Activated CD4-positive, alpha-beta memory T cell treated with anti-CD3 and anti-CD28 coated beads, Interleukin-2, amount 10 ng/mL, durations not matched to agents 7 days and 5 days (primary cell): ENCODE measurements around the gene PCNX3. TPM values are rescaled to one million over a fixed set of nuclear protein-coding genes. Genes with fewer than 3 reads are reported as not detected.

Experiments used
- CTCF ChIA-PET: fragments of 350-600 bp; sonication (Branson Sonifier 250); formaldehyde crosslinking; loops from one replicate; lab custom pipeline; 2021; ENCODE audit warnings: antibody characterized with exemption, inconsistent platforms; lab: Charles Lee
- POLR2A ChIA-PET: fragments of 350-600 bp; sonication (Branson Sonifier 250); formaldehyde crosslinking; loops from one replicate; lab custom pipeline; 2021; ENCODE audit warnings: antibody characterized with exemption; lab: Charles Lee
- DNase-seq: peaks from one replicate; pipeline ENCODE4 v3.0.0-alpha.2; 2020
- H3K27ac Mint-ChIP-seq: one replicate; pipeline ENCODE4 v1.8.0; 2021; ENCODE audit warnings: mild to moderate bottlenecking, mixed read lengths
- H3K27me3 Mint-ChIP-seq: one replicate; pipeline ENCODE4 v1.8.0; 2021; ENCODE audit warnings: mixed read lengths
- H3K36me3 Mint-ChIP-seq: one replicate; pipeline ENCODE4 v1.8.0; 2021; ENCODE audit warnings: low read depth, mixed read lengths
- H3K4me1 Mint-ChIP-seq: one replicate; pipeline ENCODE4 v1.8.0; 2021; ENCODE audit warnings: mixed read lengths
- H3K4me3 Mint-ChIP-seq: one replicate; pipeline ENCODE4 v1.8.0; 2021; ENCODE audit warnings: mild to moderate bottlenecking, mixed read lengths
- H3K9me3 Mint-ChIP-seq: one replicate; pipeline ENCODE4 v1.8.0; 2021; ENCODE audit warnings: mixed read lengths
- total RNA-seq, 2 experiments: library from RNA; stranded (reverse); gene quantifications; one replicate each; pipeline ENCODE4 v1.2.3, GENCODE V29; 2021

The PCNX3 gene
- total RNA-seq = 10 to 100 TPM; 39.8 to 40.3 TPM

DNA sequence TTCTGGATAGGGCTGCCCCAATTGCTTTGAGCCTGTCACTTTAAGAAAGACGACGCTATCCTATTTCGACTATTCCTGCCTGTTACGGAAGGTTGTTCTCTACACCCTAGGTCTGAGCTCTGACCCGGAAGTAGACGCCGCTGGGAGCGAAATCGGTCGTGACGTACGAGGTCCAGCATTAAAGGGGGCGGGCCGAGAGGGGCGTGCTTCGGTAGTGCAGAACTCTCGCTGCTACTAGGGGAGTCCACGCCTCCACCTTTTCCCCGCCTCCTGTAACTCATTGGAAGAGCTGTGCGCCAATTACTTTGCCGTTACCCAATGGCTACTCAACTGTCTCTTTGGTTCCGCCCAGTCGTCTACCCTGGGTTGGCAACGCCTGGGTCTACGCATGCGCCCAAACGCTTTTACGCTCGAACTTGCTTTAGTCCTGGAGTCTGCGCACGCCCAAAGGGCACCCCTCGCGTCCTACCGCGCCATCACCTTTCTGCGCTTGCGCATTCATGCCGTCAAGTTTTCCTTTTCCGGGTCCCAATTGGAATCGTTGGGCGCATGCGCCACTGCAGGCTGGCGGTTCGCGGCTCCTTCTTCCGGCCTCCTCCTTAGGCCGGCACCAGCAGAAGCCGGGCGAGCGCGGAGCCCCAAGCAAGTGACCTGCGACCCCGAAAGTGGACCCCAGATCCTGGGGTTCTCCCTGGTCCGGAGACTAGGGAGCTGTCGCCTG lies at the start of gene PCNX3:
PCNX3 (plus strand) TSS at position 548 of the 721 bp plus-strand sequence. CDS start 536 bp downstream, outside the sequence.
- peak within 1 kb of the TSS; percentile 95 for H3K27ac Mint-ChIP-seq
- H3K4me3 Mint-ChIP-seq = peak within 1 kb of the TSS; percentile 98
- ChIA-PET POLR2A (interaction anchor here (0.7 to 6.9 kb wide), 40 partner anchors 11 to 872 kb away, joined by 3 to 82 read pairs (median 8); partner anchors contain the start of genes BANF1, CCDC85B, CFL1 and EHBP1L1), CTCF (interaction anchor here (0.6 to 2.8 kb wide), 14 partner anchors 20 to 306 kb away, joined by 3 to 22 read pairs (median 6); partner anchors contain the start of genes EHBP1L1, FAM89B, KAT5 and KCNK7)
- H3K36me3 Mint-ChIP-seq = peaks cover 48% of the 10 kb centered on the region
- DNase-seq = peak; percentile 100
- no peaks in the 10 kb centered on the region for H3K27me3 Mint-ChIP-seq
- H3K9me3 Mint-ChIP-seq = no peaks in the 10 kb centered on the region
- H3K4me1 Mint-ChIP-seq = peaks cover 44% of the 10 kb centered on the region

DNA sequence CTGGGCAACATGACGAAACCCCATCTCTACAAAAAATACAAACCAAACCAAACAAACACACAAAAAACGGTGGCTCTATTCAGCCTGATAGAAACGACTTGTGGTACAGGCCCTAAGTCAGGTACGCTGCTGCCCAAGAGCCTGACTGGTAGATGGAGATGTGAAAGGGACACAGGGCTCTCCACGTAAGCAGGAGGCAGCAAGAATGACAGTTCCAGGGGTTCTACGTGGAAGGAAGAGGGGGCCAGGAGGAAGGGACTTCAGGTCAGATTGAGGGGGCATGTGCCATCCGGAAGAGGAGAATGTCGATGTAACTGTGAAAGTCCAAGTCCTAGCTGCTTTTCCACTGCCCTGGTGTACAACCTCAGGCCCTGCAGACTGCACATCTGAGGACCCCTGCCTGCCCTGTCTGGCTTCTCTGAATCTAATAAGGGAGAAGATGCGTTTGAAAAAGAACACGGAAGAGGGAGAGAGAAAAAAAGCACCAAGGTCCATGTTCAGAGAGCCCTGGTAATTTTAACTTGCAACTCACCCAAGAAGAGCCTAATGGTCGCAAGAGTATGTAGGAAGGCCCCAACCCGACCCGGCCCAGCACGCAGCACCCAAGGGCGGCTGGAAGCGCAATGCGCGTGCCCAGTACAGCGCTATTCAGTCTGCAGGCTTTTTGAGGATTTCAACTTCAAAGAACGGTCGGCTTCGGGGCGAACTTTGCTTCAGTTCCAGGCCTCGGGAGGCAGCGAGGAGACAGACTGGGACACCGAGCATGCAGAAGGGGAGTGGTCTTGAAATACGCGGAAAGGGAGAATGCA lies 46.2 kb upstream of the PCNX3 start:
- Mint-ChIP-seq H3K4me1 (peaks cover 73% of the 10 kb centered on the region), H3K9me3 (no peaks in the 10 kb centered on the region), H3K27me3 (no peaks in the 10 kb centered on the region), H3K27ac (peak overlapping the region; percentile 99), H3K4me3 (peak overlapping the region; percentile 100), H3K36me3 (peaks cover 29% of the 10 kb centered on the region)
- ChIA-PET POLR2A (interaction anchor here (0.9 to 5.5 kb wide), 17 partner anchors 9 to 290 kb away, joined by 3 to 65 read pairs (median 9); partner anchors contain the start of genes LTBP3, MALAT1, MAP3K11 and PCNX3), CTCF (interaction anchor here (0.9 to 5.7 kb wide), 6 partner anchors 9 to 45 kb away, joined by 3 to 88 read pairs (median 26); partner anchors contain the start of genes MAP3K11 and PCNX3)
- DNase-seq = no peak

- H3K36me3 Mint-ChIP-seq = peaks cover 33% of the 10 kb centered on the region
- CTCF ChIA-PET = interaction anchor here (0.9 to 5.7 kb wide), 9 partner anchors 10 to 290 kb away, joined by 3 to 88 read pairs (median 14); partner anchors contain the start of genes DPF2, MAP3K11, MUS81 and PCNX3
These were observed 45.3 kb upstream of the PCNX3 start, which contains the start of gene ZNRD2 for GRCh38 chr11:65569973-65570918. Gene ZNRD2 (plus strand): TSS chr11:65570477. CDS start chr11:65570492, 15 bp downstream.

DNA sequence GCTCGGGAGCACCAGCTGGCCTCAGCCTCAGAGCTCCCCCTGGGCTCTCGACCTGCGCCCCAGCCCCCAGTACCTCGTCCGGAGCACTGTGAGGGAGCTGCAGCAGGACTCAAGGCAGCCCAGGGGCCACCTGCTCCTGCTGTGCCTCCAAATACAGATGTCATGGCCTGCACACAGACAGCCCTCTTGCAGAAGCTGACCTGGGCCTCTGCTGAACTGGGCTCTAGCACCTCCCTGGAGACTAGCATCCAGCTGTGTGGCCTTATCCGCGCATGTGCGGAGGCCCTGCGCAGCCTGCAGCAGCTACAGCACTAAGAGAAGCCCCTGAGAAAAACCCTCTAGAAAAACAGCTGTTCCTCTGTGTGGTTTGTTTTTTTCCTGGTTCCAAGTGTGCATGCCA lies 44.2 kb upstream of the PCNX3 start:
- H3K4me1 Mint-ChIP-seq = peaks cover 62% of the 10 kb centered on the region
- no peak for DNase-seq
- peak overlapping the region; percentile 87 for H3K27ac Mint-ChIP-seq
- peak overlapping the region; percentile 100 for H3K4me3 Mint-ChIP-seq
- H3K27me3 Mint-ChIP-seq = no peaks in the 10 kb centered on the region
- ChIA-PET POLR2A (interaction anchor here (0.7 to 5.5 kb wide), 18 partner anchors 11 to 454 kb away, joined by 3 to 65 read pairs (median 6); partner anchors contain the start of genes KCNK7, LTBP3, MALAT1 and MAP3K11), CTCF (interaction anchor here (0.7 to 5.7 kb wide), 13 partner anchors 10 to 288 kb away, joined by 3 to 88 read pairs (median 7); partner anchors contain the start of genes DPF2, MAP3K11, MUS81 and PCNX3)
- H3K36me3 Mint-ChIP-seq = peaks cover 33% of the 10 kb centered on the region
- H3K9me3 Mint-ChIP-seq = no peaks in the 10 kb centered on the region

More at GRCh38 chr11:65569973-65570918, 45.3 kb upstream of the PCNX3 start, which contains the start of gene ZNRD2:
- H3K9me3 Mint-ChIP-seq = no peaks in the 10 kb centered on the region
- H3K27me3 Mint-ChIP-seq = no peaks in the 10 kb centered on the region
- POLR2A ChIA-PET = interaction anchor here (0.6 to 5.5 kb wide), 25 partner anchors 10 to 319 kb away, joined by 3 to 65 read pairs (median 3); partner anchors contain the start of genes KCNK7, LTBP3, MALAT1 and MAP3K11
- H3K27ac Mint-ChIP-seq = peak within 1 kb of the TSS; percentile 99
- H3K4me3 Mint-ChIP-seq = peak within 1 kb of the TSS; percentile 100
- DNase-seq = peak; percentile 99
- H3K4me1 Mint-ChIP-seq = peaks cover 71% of the 10 kb centered on the region

DNA sequence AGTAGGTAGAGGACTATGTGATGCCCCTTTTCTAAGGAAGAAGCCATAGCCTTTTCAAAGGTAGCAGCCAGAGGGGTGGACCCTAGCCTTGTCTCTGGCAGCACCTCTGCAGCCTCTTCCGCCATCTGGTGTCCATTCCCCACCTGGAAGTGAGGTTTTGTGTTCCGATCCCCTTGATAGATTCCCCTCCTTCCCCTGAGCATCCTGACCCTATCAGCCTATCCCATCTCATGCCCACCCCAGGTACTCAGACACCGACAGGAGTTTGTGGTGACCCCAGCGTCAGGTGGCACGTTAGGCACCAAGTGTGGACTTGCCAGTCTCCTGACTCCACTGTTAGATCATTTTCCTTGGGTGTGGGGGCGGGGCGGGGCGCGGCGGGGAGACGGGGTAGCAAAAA lies 43.6 kb upstream of the PCNX3 start:
- ChIA-PET CTCF (interaction anchor here (1.0 to 5.7 kb wide), 14 partner anchors 11 to 319 kb away, joined by 3 to 88 read pairs (median 6); partner anchors contain the start of genes CCDC85B, LTBP3, MAP3K11 and MUS81), POLR2A (interaction anchor here (0.7 to 5.5 kb wide), 21 partner anchors 12 to 454 kb away, joined by 3 to 65 read pairs (median 5); partner anchors contain the start of genes KCNK7, LTBP3, MALAT1 and MAP3K11)
- H3K27me3 Mint-ChIP-seq = no peaks in the 10 kb centered on the region
- H3K36me3 Mint-ChIP-seq = peaks cover 33% of the 10 kb centered on the region
- H3K4me1 Mint-ChIP-seq = peaks cover 56% of the 10 kb centered on the region
- no peak for DNase-seq
- no peaks in the 10 kb centered on the region for H3K9me3 Mint-ChIP-seq
- H3K27ac Mint-ChIP-seq = peak overlapping the region; percentile 87
- H3K4me3 Mint-ChIP-seq = peak overlapping the region; percentile 100

DNA sequence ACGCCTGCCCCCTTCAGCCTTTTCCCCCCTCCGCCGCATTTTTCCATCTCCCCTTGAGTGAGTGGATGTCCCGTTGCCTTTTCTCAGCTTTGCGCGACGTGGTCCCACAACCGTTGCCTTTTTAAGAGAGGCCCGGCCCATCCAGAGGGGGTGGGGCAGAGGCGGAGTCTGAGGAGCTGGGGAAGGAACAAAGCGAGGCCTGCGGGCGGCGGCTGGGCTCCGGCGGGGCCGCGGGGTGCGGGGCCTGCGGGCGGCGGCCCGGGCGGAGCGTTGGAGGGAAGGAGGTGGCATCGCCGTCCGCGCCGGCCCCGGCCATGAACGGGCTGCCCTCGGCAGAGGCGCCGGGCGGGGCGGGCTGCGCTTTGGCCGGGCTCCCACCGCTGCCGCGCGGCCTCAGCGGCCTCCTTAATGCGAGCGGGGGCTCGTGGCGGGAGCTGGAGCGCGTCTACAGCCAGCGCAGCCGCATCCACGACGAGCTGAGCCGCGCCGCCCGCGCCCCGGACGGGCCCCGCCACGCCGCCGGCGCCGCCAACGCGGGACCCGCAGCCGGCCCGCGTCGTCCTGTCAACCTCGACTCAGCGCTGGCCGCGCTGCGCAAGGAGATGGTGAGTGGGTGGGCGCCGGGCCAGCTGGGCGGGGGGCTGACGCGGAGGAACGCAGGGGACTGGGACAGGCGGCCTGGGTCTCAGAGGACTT lies 43.1 kb upstream of the PCNX3 start, which contains the start of gene FAM89B:
FAM89B (plus strand) TSS at position 183 of the 696 bp plus-strand sequence; CDS start at position 315, 132 bp downstream.
- CTCF ChIA-PET = interaction anchor here (0.7 to 5.7 kb wide), 16 partner anchors 8 to 318 kb away, joined by 3 to 88 read pairs (median 4); partner anchors contain the start of genes CCDC85B, LTBP3, MAP3K11 and PCNX3

GRCh38 chr11:65573391-65574079 lies 42.0 kb upstream of the PCNX3 start:
- ChIA-PET CTCF (interaction anchor here (0.7 to 5.7 kb wide), 12 partner anchors 9 to 286 kb away, joined by 3 to 88 read pairs (median 4); partner anchors contain the start of genes MAP3K11 and PCNX3), POLR2A (interaction anchor here (1.0 to 5.5 kb wide), 16 partner anchors 9 to 312 kb away, joined by 3 to 65 read pairs (median 6); partner anchors contain the start of genes LTBP3, MALAT1, MAP3K11 and NEAT1)
- Mint-ChIP-seq H3K27ac (peak overlapping the region; percentile 88), H3K36me3 (peaks cover 33% of the 10 kb centered on the region), H3K4me3 (peak overlapping the region; percentile 86), H3K27me3 (no peaks in the 10 kb centered on the region), H3K4me1 (peaks cover 59% of the 10 kb centered on the region), H3K9me3 (no peaks in the 10 kb centered on the region)
- DNase-seq = peak; percentile 51

More for the DNA sequence above, 43.1 kb upstream of the PCNX3 start, which contains the start of gene FAM89B:
- peak within 1 kb of the TSS; percentile 88 for H3K27ac Mint-ChIP-seq
- DNase-seq = peak; percentile 93
- peaks cover 33% of the 10 kb centered on the region for H3K36me3 Mint-ChIP-seq
- POLR2A ChIA-PET = interaction anchor here (0.7 to 5.5 kb wide), 24 partner anchors 10 to 455 kb away, joined by 3 to 65 read pairs (median 5); partner anchors contain the start of genes KCNK7, LTBP3, MALAT1 and MAP3K11
- no peaks in the 10 kb centered on the region for H3K27me3 Mint-ChIP-seq
- H3K4me3 Mint-ChIP-seq = peak within 1 kb of the TSS; percentile 100
- peaks cover 55% of the 10 kb centered on the region for H3K4me1 Mint-ChIP-seq
- no peaks in the 10 kb centered on the region for H3K9me3 Mint-ChIP-seq

DNA sequence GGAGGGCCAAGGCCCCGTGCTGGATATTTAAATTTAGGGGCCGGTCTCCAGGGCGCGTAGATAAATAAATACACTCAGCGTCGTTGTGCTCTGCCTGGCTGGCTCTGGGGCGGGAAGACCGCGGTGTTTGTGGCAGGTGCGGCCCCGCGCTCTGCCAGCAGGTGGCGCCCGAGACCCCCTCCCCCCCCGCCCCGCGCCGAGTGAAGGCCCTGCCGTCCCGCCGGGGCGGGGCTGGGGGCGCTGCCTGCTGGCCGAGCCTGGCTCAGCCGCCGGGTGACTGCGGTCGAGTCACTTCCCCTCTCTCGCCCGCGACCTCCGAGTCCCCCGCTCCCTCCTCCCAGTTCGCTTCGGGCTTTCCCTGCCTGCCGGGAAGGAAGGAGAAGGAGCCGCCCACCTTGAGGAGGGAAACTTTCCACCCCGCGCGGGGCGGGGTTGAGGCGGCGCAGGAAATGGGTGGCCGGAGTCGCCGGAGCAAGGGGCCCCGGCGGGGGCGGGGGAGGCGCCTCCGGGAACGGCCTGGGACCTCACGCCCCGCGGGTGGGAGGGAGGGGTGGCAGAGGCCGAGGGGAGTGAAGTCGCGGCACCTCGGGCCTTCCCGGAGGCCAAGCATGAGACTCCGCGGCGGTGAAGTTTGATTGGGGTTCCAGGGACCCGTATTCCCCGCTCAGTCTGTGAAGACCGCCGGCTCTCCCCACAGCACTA lies 41.3 kb upstream of the PCNX3 start:
- Mint-ChIP-seq H3K27me3 (no peaks in the 10 kb centered on the region), H3K36me3 (peaks cover 30% of the 10 kb centered on the region), H3K4me3 (peak overlapping the region; percentile 86), H3K9me3 (no peaks in the 10 kb centered on the region), H3K4me1 (peaks cover 58% of the 10 kb centered on the region), H3K27ac (peak overlapping the region; percentile 97)
- peak; percentile 91 for DNase-seq
- ChIA-PET POLR2A (interaction anchor here (0.9 to 5.5 kb wide), 18 partner anchors 9 to 1665 kb away, joined by 3 to 96 read pairs (median 14); partner anchors contain the start of genes KCNK7, MALAT1, MAP3K11 and NEAT1), CTCF (interaction anchor here (0.7 to 5.7 kb wide), 9 partner anchors 9 to 79 kb away, joined by 3 to 88 read pairs (median 4); no protein-coding TSS in a partner anchor)
